MCF 10A (cell line): ENCODE data around the gene EMX1. TPM values are rescaled to one million over a fixed set of nuclear protein-coding genes. Genes with fewer than 3 reads are reported as not detected.

ENCODE experiments used
- BruUV-seq: library from RNA; stranded (reverse); fragments of 400-500 nt; replicated peaks from 2 replicates; lab custom pipeline; 2021; lab: Mats Ljungman, UMichigan
- CTCF ChIA-PET: fragments of 300-600 bp; sonication (Branson Sonifier 250); formaldehyde crosslinking; extraction: SDS; loops from one replicate; lab custom pipeline; 2021; ENCODE audit warnings: antibody characterized with exemption, inconsistent platforms; lab: Yijun Ruan, JAX
- POLR2A ChIA-PET: fragments of 300-600, 350-650 bp; sonication (Branson Sonifier 250); formaldehyde crosslinking; extraction: SDS; loops from one replicate; lab custom pipeline; 2020; ENCODE audit warnings: antibody characterized with exemption, inconsistent platforms; lab: Yijun Ruan, JAX
- DNase-seq: peaks from one replicate; pipeline ENCODE4 v3.0.0-alpha.2; 2018; ENCODE audit not compliant: unreplicated experiment
- H3K27ac Mint-ChIP-seq: one replicate; pipeline ENCODE4 v1.8.0; 2022; ENCODE audit warnings: mild to moderate bottlenecking, low read depth, mixed read lengths; ENCODE audit not compliant: unreplicated experiment
- H3K27me3 Mint-ChIP-seq: one replicate; pipeline ENCODE4 v1.8.0; 2022; ENCODE audit warnings: mixed read lengths; ENCODE audit not compliant: insufficient read depth, unreplicated experiment
- H3K36me3 Mint-ChIP-seq: one replicate; pipeline ENCODE4 v1.8.0; 2022; ENCODE audit warnings: mild to moderate bottlenecking, moderate library complexity, mixed read lengths; ENCODE audit not compliant: insufficient read depth, unreplicated experiment
- H3K4me1 Mint-ChIP-seq: one replicate; pipeline ENCODE4 v1.8.0; 2022; ENCODE audit warnings: mixed read lengths; ENCODE audit not compliant: insufficient read depth, unreplicated experiment
- H3K4me3 Mint-ChIP-seq: one replicate; pipeline ENCODE4 v1.8.0; 2022; ENCODE audit warnings: mild to moderate bottlenecking, moderate library complexity, mixed read lengths; ENCODE audit not compliant: unreplicated experiment
- H3K9me3 Mint-ChIP-seq: one replicate; pipeline ENCODE4 v1.8.0; 2022; ENCODE audit warnings: mixed read lengths; ENCODE audit not compliant: unreplicated experiment
- CTCF ChIP-seq: fragments of 200-600 bp; IDR thresholded peaks from one replicate; pipeline ENCODE4 v1.8.0; 2022; ENCODE audit warnings: antibody characterized with exemption, mild to moderate bottlenecking; ENCODE audit not compliant: unreplicated experiment
- intact Hi-C: fragments of 100-400 bp; cut with micrococcal nuclease; formaldehyde crosslinking; loops from 2 replicates; pipeline ENCODE4 v1.14.1; 2022
- total RNA-seq: library from RNA; stranded (reverse); gene quantifications from 2 replicates; pipeline ENCODE4 v1.2.3, GENCODE V29; 2022

Gene EMX1
- total RNA-seq, 1 experiment from 2014 or later: not detected

DNA sequence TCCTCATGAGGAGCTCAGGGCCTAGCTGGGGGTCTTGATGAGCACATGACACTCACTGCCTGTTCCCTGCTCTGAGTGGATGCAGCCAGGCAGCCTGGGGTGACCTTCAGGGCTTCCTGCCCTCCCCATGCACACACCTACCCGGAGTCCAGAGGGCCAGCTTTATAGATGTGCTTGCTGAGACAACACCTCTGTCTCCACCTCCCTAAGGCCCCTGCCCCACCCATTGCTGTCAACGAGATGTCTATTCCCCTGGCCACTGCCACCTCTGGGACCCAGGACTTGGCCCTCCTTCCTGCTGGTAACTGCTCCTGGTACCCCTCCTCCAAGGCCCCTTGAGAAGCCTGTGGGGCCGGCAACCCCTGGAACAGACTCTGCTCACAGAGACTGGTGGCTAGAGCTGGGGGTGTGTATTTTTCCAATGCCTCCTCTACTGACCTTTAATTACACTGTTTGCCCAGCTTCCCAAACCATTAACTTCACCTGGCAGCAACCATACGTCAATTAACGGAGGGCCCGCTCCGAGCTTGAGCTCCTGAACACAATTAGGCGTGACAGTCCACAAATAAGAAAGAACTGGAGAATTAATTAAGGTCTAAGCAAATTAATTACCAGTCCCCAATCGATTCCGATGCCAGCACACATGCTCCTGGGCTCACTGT is 66.3 kb downstream of the EMX1 start:
- no peak overlapping the region for H3K4me3 Mint-ChIP-seq
- no TSS peak for BruUV-seq
- intact Hi-C loops: no loop called here
- CTCF ChIA-PET: interaction anchor here (1.1 to 3.0 kb wide), 5 partner anchors 8 to 180 kb away, joined by 3 to 13 read pairs (median 4); no protein-coding TSS in a partner anchor
- no peaks in the 10 kb centered on the region for H3K9me3 Mint-ChIP-seq
- no peak for DNase-seq
- TF ChIP-seq CTCF: no peak
- H3K27me3 Mint-ChIP-seq: no peaks in the 10 kb centered on the region
- no peak overlapping the region for H3K27ac Mint-ChIP-seq
- H3K4me1 Mint-ChIP-seq: peaks cover 9% of the 10 kb centered on the region
- H3K36me3 Mint-ChIP-seq: peaks cover 6% of the 10 kb centered on the region
- POLR2A ChIA-PET: no interaction called here

DNA sequence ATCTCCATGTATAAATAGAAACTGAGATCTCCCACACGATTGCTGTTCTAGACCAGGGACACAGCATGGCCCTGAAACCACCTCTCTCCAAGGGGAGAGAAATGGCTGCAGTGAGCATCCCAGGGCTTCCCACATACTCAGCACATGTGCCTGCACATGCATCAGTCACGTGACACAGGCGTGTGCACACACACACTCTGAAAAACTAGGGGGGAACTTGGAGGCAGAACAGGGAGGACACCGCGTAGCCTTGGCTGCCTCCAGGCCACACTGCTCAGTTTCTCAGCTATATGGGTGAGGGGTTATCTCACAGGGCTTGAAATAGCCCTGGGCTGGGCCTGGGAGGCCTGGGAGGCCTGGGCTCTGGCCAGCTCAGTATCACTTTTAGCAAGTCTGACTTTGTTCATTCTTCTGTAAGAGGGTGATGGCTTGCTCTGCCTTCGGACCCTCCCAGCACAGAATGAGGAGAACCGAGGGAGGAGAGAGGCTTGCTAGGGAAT is 66.9 kb downstream of the EMX1 start:
- no peaks in the 10 kb centered on the region for H3K27me3 Mint-ChIP-seq
- BruUV-seq: no TSS peak
- CTCF ChIA-PET: interaction anchor here (0.9 to 3.0 kb wide), 6 partner anchors 9 to 180 kb away, joined by 3 to 13 read pairs (median 6); no protein-coding TSS in a partner anchor
- H3K36me3 Mint-ChIP-seq: peaks cover 6% of the 10 kb centered on the region
- H3K27ac Mint-ChIP-seq: no peak overlapping the region
- intact Hi-C loops: no loop called here
- H3K4me3 Mint-ChIP-seq: no peak overlapping the region
- DNase-seq: no peak
- TF ChIP-seq CTCF: no peak
- H3K4me1 Mint-ChIP-seq: peaks cover 9% of the 10 kb centered on the region
- H3K9me3 Mint-ChIP-seq: no peaks in the 10 kb centered on the region
- POLR2A ChIA-PET: no interaction called here

Other genes starting within 250 kb of the EMX1 start
- 24.7 and 34.7 TPM in 2 replicates for gene EXOC6B, start 91.5 kb upstream of the EMX1 start, total RNA-seq
- gene SPR, start 30.1 kb upstream of the EMX1 start, total RNA-seq: 12.9 and 18.1 TPM in 2 replicates
- gene SFXN5, start 154.2 kb downstream of the EMX1 start, total RNA-seq: 6.0 and 8.0 TPM in 2 replicates
- gene RAB11FIP5, start 195.4 kb downstream of the EMX1 start, total RNA-seq: 35.6 and 36.9 TPM in 2 replicates